ENCODE data around the gene NTN4. TPM values are rescaled to one million over a fixed set of nuclear protein-coding genes. Genes with fewer than 3 reads are reported as not detected.

The NTN4 gene
- total RNA-seq (10 to 100 TPM; 66.1 to 72.4 TPM), polyA plus RNA-seq (10 to 100 TPM; 22.1 to 40.9 TPM)
- long read RNA-seq, donor 1, transcript NTN4-201 (10 exons, 3,615 nt), result major isoform, 10 of 10 reads
- long read RNA-seq, donor 1, partial matches to known transcripts, result 0 of 10 reads
- long read RNA-seq, donor 1, other reads (novel, unspliced or antisense), result 0 of 10 reads
- long read RNA-seq, donor 2, partial matches to known transcripts, result 0 of 1 reads
- long read RNA-seq, donor 2, other reads (novel, unspliced or antisense), result 0 of 1 reads
- long read RNA-seq, donor 3, transcript NTN4-201 (10 exons, 3,615 nt), result major isoform, 5 of 5 reads
- long read RNA-seq, donor 3, partial matches to known transcripts, result 0 of 5 reads
- long read RNA-seq, donor 3, other reads (novel, unspliced or antisense), result 0 of 5 reads
- long read RNA-seq, donor 4, result 0 reads
- long read RNA-seq, donor 5, partial matches to known transcripts, result 0 of 3 reads
- long read RNA-seq, donor 5, other reads (novel, unspliced or antisense), result 0 of 3 reads

DNA sequence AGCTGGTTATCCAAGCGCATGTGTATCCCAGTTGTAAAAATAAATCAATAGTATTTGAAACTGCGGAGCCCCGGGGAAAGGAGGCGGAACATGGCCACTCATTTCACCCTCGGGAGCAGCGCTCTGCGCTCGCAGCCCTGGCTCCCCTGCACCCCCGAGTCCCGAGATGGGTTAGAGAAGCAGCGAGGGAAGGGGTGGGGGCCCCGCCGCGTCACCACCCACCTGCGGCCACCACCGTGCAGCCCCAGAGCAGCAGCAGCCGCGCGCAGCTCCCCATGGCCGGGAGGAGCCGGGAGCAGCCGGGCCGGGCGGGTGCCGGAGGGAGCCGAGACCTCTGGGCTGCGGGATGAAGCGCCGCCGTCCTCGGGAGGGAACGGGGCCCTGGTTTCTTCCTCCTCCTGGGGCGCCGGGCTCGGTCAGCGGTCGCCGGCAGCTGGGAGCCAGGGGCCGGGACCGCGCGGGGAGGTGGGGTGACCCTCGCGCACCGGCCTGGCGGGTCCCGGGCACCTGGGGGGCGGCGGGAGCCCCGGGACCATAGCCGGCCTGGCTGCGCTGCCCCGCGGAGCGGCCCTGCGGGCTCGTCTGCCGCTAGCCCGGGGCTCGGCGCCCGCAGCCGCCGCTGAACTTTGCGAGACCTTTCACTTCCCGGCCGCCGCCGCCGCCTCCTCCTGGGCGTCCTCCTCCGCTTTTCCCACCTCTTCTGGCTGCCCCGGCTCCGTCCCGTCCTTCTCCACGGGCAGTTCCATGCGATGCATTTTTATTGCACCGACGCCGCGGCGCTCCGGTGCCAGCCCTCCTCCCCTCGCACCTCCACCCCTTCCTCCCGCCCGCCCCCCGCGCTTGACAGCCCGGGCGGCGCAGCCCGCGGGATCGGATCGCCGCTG lies at the start of gene NTN4:
NTN4 (minus strand) TSS at position 732 of the 884 bp plus-strand sequence; CDS start at position 277, 455 bp downstream.
- Histone ChIP-seq H3K27ac (ENCODE audit: low read depth in 1 of 2, low read length in 1 of 2) (peak within 1 kb of the TSS; percentile 71 to 84), H3K9me3 (ENCODE audit: control insufficient read depth in 4 of 4, insufficient read depth in 3 of 4, low read length in 3 of 4) (no peaks in the 10 kb centered on the region), H3K27me3 (ENCODE audit: control insufficient read depth in 3 of 3, insufficient read depth in 3 of 3, low read length in 2 of 3) (peaks cover 0 to 52% (median 50%) of the 10 kb centered on the region in 3 donors), H3K4me1 (ENCODE audit: control insufficient read depth in 5 of 5, insufficient read depth in 5 of 5, low read length in 5 of 5) (peaks cover 0 to 20% (median 3%) of the 10 kb centered on the region in 5 donors), H3K4me3 (peak within 1 kb of the TSS; percentile 58), H3K9ac (ENCODE audit: insufficient read depth in 1 of 2, low read length in 2 of 2) (peak within 1 kb of the TSS in 1 of 2 donors; percentile 14), H3K36me3 (ENCODE audit: control insufficient read depth in 4 of 4, insufficient read depth in 4 of 4, low read length in 4 of 4) (peaks cover 0 to 2% (median 0%) of the 10 kb centered on the region in 4 donors)
- peak; percentile 37 for ATAC-seq (ENCODE audit: insufficient read depth, low FRiP score)
- WGBS, 2 donors, result 1% methylated on average over 55 to 96 of the region's 96 CpGs
- TF ChIP-seq, protein P1, sequence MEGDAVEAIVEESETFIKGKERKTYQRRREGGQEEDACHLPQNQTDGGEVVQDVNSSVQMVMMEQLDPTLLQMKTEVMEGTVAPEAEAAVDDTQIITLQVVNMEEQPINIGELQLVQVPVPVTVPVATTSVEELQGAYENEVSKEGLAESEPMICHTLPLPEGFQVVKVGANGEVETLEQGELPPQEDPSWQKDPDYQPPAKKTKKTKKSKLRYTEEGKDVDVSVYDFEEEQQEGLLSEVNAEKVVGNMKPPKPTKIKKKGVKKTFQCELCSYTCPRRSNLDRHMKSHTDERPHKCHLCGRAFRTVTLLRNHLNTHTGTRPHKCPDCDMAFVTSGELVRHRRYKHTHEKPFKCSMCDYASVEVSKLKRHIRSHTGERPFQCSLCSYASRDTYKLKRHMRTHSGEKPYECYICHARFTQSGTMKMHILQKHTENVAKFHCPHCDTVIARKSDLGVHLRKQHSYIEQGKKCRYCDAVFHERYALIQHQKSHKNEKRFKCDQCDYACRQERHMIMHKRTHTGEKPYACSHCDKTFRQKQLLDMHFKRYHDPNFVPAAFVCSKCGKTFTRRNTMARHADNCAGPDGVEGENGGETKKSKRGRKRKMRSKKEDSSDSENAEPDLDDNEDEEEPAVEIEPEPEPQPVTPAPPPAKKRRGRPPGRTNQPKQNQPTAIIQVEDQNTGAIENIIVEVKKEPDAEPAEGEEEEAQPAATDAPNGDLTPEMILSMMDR (IDR thresholded peaks at IDR 0.05; ENCODE audit: control extremely low read depth, extremely low read depth), result no peak
- peak; percentile 26 to 46 (median 27) for DNase-seq

DNA sequence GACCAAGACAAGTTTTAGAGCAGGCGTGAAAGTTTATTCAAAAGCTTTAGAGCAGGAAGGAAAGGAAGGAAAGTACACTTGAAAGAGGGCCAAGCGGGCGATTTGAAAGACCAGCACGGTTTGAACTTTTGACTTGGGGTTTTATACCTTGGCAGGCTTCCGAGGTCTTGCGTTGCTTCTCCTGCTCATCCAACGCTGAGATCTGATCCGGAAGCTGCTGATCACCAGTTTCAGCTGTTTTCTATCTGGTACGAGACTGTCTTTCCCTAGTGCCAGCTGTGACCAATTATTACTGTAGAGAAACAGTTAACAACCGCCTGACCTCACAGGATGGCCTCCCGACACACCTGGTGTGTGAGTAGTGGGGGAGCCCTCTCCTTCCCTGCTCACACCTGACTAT lies 47.6 kb upstream of the NTN4 start:
- no peaks in the 10 kb centered on the region for H3K9me3 ChIP-seq (ENCODE audit: control insufficient read depth in 4 of 4, insufficient read depth in 3 of 4, low read length in 3 of 4)
- H3K9ac ChIP-seq (ENCODE audit: insufficient read depth in 1 of 2, low read length in 2 of 2), result no peak overlapping the region
- H3K4me1 ChIP-seq (ENCODE audit: control insufficient read depth in 5 of 5, insufficient read depth in 5 of 5, low read length in 5 of 5), result peaks cover 0 to 20% (median 9%) of the 10 kb centered on the region in 5 donors
- peak overlapping the region in 1 of 2 donors; percentile 73 for H3K27ac ChIP-seq (ENCODE audit: low read depth in 1 of 2, low read length in 1 of 2)
- WGBS, 2 donors, result 7 to 15% methylated on average over 11 of the region's 11 CpGs
- no peak overlapping the region for H3K4me3 ChIP-seq
- DNase-seq (peak in 2 of 3 donors; percentile 33 to 77), ATAC-seq (ENCODE audit: insufficient read depth, low FRiP score) (no peak)
- H3K27me3 ChIP-seq (ENCODE audit: control insufficient read depth in 3 of 3, insufficient read depth in 3 of 3, low read length in 2 of 3), result no peaks in the 10 kb centered on the region
- no peaks in the 10 kb centered on the region for H3K36me3 ChIP-seq (ENCODE audit: control insufficient read depth in 4 of 4, insufficient read depth in 4 of 4, low read length in 4 of 4)
- TF ChIP-seq, protein P1 (IDR thresholded peaks at IDR 0.05; ENCODE audit: control extremely low read depth, extremely low read depth), result no peak

DNA sequence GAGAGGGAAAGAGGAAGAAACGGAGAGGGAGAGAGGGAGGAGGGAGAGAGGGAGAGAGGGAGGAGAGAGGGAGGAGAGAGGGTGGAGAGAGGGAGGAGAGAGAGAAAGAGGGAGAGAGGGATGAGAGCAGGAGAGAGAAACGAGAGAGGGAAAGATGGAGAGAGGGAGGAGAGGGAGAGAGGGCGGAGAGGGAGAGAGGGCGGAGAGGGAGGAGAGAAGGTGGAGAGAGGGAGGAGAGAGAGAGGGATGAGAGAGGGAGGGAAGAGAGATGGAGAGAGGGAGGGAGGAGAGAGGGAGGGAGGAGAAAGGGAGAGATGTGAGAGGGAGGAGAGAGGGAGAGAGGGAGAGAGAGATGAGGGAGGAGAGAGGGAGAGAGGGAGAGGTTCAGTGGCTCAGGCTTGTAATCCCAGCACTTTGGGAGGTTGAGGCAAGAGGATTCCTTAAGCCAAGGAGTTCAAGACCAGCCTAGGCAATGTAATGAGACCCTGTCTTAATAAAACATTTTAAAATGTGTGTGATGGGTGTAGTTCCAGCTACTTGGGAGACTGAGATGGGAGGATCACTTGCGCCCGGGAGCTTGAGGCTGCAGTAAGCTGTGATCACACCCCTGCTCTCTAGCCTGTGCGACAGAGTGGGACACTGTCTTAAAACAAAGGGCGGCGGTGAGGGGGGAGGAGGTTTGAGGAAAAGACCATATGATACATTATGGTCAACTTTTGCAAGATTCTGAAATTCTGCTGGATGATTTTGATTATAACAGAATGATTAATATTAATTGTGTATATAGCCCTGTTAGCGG lies 46.9 kb upstream of the NTN4 start:
- 47 to 57% methylated on average over 10 of the region's 10 CpGs for WGBS, 2 donors
- Histone ChIP-seq H3K27me3 (ENCODE audit: control insufficient read depth in 3 of 3, insufficient read depth in 3 of 3, low read length in 2 of 3) (no peaks in the 10 kb centered on the region), H3K9me3 (ENCODE audit: control insufficient read depth in 4 of 4, insufficient read depth in 3 of 4, low read length in 3 of 4) (no peaks in the 10 kb centered on the region), H3K27ac (ENCODE audit: low read depth in 1 of 2, low read length in 1 of 2) (peak overlapping the region in 1 of 2 donors; percentile 40), H3K9ac (ENCODE audit: insufficient read depth in 1 of 2, low read length in 2 of 2) (no peak overlapping the region), H3K36me3 (ENCODE audit: control insufficient read depth in 4 of 4, insufficient read depth in 4 of 4, low read length in 4 of 4) (no peaks in the 10 kb centered on the region), H3K4me3 (no peak overlapping the region), H3K4me1 (ENCODE audit: control insufficient read depth in 5 of 5, insufficient read depth in 5 of 5, low read length in 5 of 5) (peaks cover 0 to 20% (median 9%) of the 10 kb centered on the region in 5 donors)
- no peak for ATAC-seq (ENCODE audit: insufficient read depth, low FRiP score)
- TF ChIP-seq, protein P1 (IDR thresholded peaks at IDR 0.05; ENCODE audit: control extremely low read depth, extremely low read depth), result no peak
- no peak for DNase-seq
